ENCODE results near the gene GADD45B. TPM values are rescaled to one million over a fixed set of nuclear protein-coding genes. Genes with fewer than 3 reads are reported as not detected.

Gene GADD45B
- total RNA-seq, 1 experiment from 2014 or later, result 37.9 TPM

DNA sequence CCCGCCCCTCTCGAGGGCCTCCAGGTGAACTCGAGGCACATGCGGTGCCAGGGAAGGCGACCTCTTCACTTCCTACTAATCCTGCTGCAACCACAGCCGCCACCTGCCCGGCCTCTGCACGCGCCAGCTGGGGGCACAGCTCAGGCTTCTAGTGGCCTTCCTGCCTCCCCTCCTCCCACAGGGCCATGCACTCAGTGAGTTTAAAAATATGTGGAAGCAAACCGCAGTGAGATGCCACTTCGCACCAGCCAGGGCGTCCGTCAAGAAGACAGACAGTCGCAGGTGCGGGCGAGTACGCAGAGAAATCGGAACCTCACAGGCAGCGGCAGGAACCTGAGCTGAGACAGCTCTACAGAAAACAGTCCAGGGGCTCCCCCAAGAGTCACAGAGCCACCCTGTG lies 29.5 kb upstream of the GADD45B start (continued):
- TF ChIP-seq, protein P1, sequence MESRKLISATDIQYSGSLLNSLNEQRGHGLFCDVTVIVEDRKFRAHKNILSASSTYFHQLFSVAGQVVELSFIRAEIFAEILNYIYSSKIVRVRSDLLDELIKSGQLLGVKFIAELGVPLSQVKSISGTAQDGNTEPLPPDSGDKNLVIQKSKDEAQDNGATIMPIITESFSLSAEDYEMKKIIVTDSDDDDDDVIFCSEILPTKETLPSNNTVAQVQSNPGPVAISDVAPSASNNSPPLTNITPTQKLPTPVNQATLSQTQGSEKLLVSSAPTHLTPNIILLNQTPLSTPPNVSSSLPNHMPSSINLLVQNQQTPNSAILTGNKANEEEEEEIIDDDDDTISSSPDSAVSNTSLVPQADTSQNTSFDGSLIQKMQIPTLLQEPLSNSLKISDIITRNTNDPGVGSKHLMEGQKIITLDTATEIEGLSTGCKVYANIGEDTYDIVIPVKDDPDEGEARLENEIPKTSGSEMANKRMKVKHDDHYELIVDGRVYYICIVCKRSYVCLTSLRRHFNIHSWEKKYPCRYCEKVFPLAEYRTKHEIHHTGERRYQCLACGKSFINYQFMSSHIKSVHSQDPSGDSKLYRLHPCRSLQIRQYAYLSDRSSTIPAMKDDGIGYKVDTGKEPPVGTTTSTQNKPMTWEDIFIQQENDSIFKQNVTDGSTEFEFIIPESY (IDR thresholded peaks at IDR 0.05; ENCODE audit: extremely low read depth, insufficient replicate concordance, low read length), result no peak
- no peak for TF ChIP-seq MAX (IDR thresholded peaks at IDR 0.05)

GRCh38 chr19:2449019-2449418 lies 26.9 kb upstream of the GADD45B start:
- RAD21 ChIA-PET (ENCODE audit: low non-redundant PET in 1 of 2, low total read pairs in 2 of 2, uncharacterized antibody in 2 of 2, unreplicated experiment in 2 of 2), result no interaction called here
- H3K4me2 ChIP-seq (ENCODE audit: low read length), result no peak overlapping the region
- 0 out of 2 replicates have a peak, but pooled peaks cover 10% of the 10 kb centered on the region for H4K20me1 ChIP-seq (ENCODE audit: insufficient read depth)
- CTCF ChIA-PET, result no interaction called here
- TF ChIP-seq ZFX (IDR thresholded peaks at IDR 0.05) (no peak), CEBPB (IDR thresholded peaks at IDR 0.05; ENCODE audit: low read depth) (no peak), ATF3 (IDR thresholded peaks at IDR 0.05) (no peak), CBX3 (IDR thresholded peaks at IDR 0.05; ENCODE audit: low read depth) (no peak), SP1 (IDR thresholded peaks at IDR 0.05; ENCODE audit: low read depth) (no peak), SRF (IDR thresholded peaks at IDR 0.05; ENCODE audit: low read depth) (no peak), MAX (IDR thresholded peaks at IDR 0.05) (no peak), EZH2phosphoT487 (IDR thresholded peaks at IDR 0.05; ENCODE audit: borderline replicate concordance) (no peak), POLR2A (IDR thresholded peaks at IDR 0.05; ENCODE audit: borderline replicate concordance, extremely low read depth, insufficient read depth, insufficient read length) (no peak)
- no peaks in the 10 kb centered on the region for H3K4me1 ChIP-seq (ENCODE audit: control insufficient read depth in 1 of 2, insufficient read depth in 2 of 2, low read length in 2 of 2)
- H3K9me2 ChIP-seq (ENCODE audit: insufficient read depth), result no peaks in the 10 kb centered on the region
- H3K27ac ChIP-seq (ENCODE audit: low read depth, low read length), result no peak overlapping the region
- no peak overlapping the region for H3K9ac ChIP-seq (ENCODE audit: low read length)
- no peaks in the 10 kb centered on the region for H3K9me3 ChIP-seq (ENCODE audit: control insufficient read depth in 1 of 2, insufficient read depth in 1 of 2, low read depth in 1 of 2, low read length in 2 of 2)
- POLR2A ChIA-PET, result no interaction called here
- no peak overlapping the region for H3K4me3 ChIP-seq (replicated peaks in 1 of 2; ENCODE audit: low read depth in 1 of 2, low read length in 2 of 2)
- BruUV-seq (replicated peaks), result no TSS peak
- DNase-seq (ENCODE audit: low read depth, low spot score), result no peak
- H2AFZ ChIP-seq (ENCODE audit: low read depth, low read length, poor library complexity, severe bottlenecking), result no peak overlapping the region
- no peaks in the 10 kb centered on the region for H3K27me3 ChIP-seq (ENCODE audit: insufficient read depth, low read length)
- intact Hi-C loops (cut with micrococcal nuclease), result no loop called here
- ATAC-seq, result no peak
- H3K36me3 ChIP-seq (ENCODE audit: control insufficient read depth in 1 of 2, insufficient read depth in 2 of 2, low read length in 2 of 2), result peaks cover 8 to 16% of the 10 kb centered on the region in 2 experiments
- peaks cover 93% of the 10 kb centered on the region for H3K79me2 ChIP-seq (ENCODE audit: insufficient read depth, low read length)

Data from HCT116 (cell line).